GM12892 (cell line): ENCODE measurements around the gene CD302.

Source experiments
- POLR2A ChIP-seq: IDR thresholded peaks from 2 replicates; pipeline ENCODE4 v1.6.1; 2011; ENCODE audit warnings: low read depth, low read length, control low read depth
- TAF1 ChIP-seq: IDR thresholded peaks from 2 replicates; pipeline ENCODE4 v1.6.1; 2011; ENCODE audit warnings: low read depth, mild to moderate bottlenecking, control low read depth, low read length, borderline replicate concordance

- TF ChIP-seq TAF1 = no peak
- TF ChIP-seq POLR2A = no peak
Measured at GRCh38 chr2:159807183-159808031, 9.4 kb upstream of the CD302 start.
